OCI-LY7 (cell line): Measurements from ENCODE around the gene CORO6. TPM values are rescaled to one million over a fixed set of nuclear protein-coding genes. Genes with fewer than 3 reads are reported as not detected.

Experiments used
- BruUV-seq: library from RNA; stranded (reverse); fragments of 400-500 nt; replicated peaks from 2 replicates; lab custom pipeline; 2021; lab: Mats Ljungman, UMichigan
- CTCF ChIA-PET: fragments of 300-600 bp; sonication (Branson Sonifier 250); formaldehyde crosslinking; loops from one replicate; lab custom pipeline; 2022; ENCODE audit warnings: antibody characterized with exemption; ENCODE audit not compliant: unreplicated experiment; lab: Charles Lee
- POLR2A ChIA-PET: fragments of 300-600 bp; sonication (Branson Sonifier 250); formaldehyde crosslinking; loops from one replicate; lab custom pipeline; 2022; ENCODE audit warnings: antibody characterized with exemption; lab: Charles Lee
- DNase-seq: peaks from one replicate; pipeline ENCODE4 v3.0.0-alpha.2; 2015; ENCODE audit warnings: low spot score
- H2AFZ ChIP-seq: fragments of 200-600 bp; sonication (generic), shearing (Covaris generic); 2 replicates; pipeline ENCODE4 v1.6.1; 2014; ENCODE audit warnings: mild to moderate bottlenecking, antibody characterized with exemption, low read length, moderate library complexity
- H3K27ac ChIP-seq: fragments of 200-600 bp; sonication (generic); 2 replicates; pipeline ENCODE4 v1.5.1; 2014; ENCODE audit warnings: mixed run types, low read depth, mild to moderate bottlenecking, moderate library complexity, low read length, inconsistent platforms; ENCODE audit not compliant: poor library complexity, severe bottlenecking
- H3K36me3 ChIP-seq: fragments of 200-600 bp; sonication (generic); 2 replicates; pipeline ENCODE4 v1.6.1; 2014; ENCODE audit warnings: mild to moderate bottlenecking, antibody characterized with exemption, low read length, moderate library complexity, mixed read lengths; ENCODE audit not compliant: insufficient read depth
- H3K4me1 ChIP-seq: fragments of 200-600 bp; sonication (generic); 2 replicates; pipeline ENCODE4 v1.5.1; 2014; ENCODE audit warnings: mild to moderate bottlenecking, low read length; ENCODE audit not compliant: insufficient read depth, poor library complexity, severe bottlenecking
- H3K4me2 ChIP-seq: fragments of 200-600 bp; sonication (generic); 2 replicates; pipeline ENCODE4 v1.6.1; 2014; ENCODE audit warnings: mild to moderate bottlenecking, low read length
- H3K4me3 ChIP-seq: fragments of 200-600 bp; sonication (generic); 2 replicates; pipeline ENCODE4 v1.5.1; 2014; ENCODE audit warnings: mild to moderate bottlenecking, low read depth, low read length; ENCODE audit not compliant: poor library complexity, severe bottlenecking
- H3K79me2 ChIP-seq: fragments of 200-600 bp; sonication (generic); 2 replicates; pipeline ENCODE4 v1.6.1; 2016; ENCODE audit warnings: low read depth, mild to moderate bottlenecking, low read length, moderate library complexity, mixed read lengths; ENCODE audit not compliant: insufficient read depth
- H3K9me2 ChIP-seq: fragments of 200-600 bp; sonication (generic); 2 replicates; pipeline ENCODE4 v1.6.1; 2016; ENCODE audit warnings: mild to moderate bottlenecking, low read length, mixed read lengths; ENCODE audit not compliant: insufficient read depth
- H3K9me3 ChIP-seq: fragments of 200-600 bp; sonication (generic); 2 replicates; pipeline ENCODE4 v1.6.1; 2014; ENCODE audit warnings: mild to moderate bottlenecking, mixed run types, low read length, mixed read lengths
- H4K20me1 ChIP-seq: fragments of 200-600 bp; sonication (generic); 2 replicates; pipeline ENCODE4 v1.6.1; 2014; ENCODE audit warnings: mild to moderate bottlenecking, antibody characterized with exemption, low read length, moderate library complexity, mixed read lengths; ENCODE audit not compliant: insufficient read depth
- CTCF ChIP-seq: fragments of 200-600 bp; sonication (generic); conservative IDR thresholded peaks from 2 replicates; pipeline ENCODE4 v1.5.1; 2014; ENCODE audit warnings: mild to moderate bottlenecking, antibody characterized with exemption, low read length, moderate library complexity, mixed read lengths
- EZH2phosphoT487 ChIP-seq: fragments of 200-600 bp; sonication (generic); IDR thresholded peaks from 2 replicates; pipeline ENCODE4 v1.6.1; 2018; ENCODE audit warnings: low read depth, borderline replicate concordance, mild to moderate bottlenecking, mixed run types, antibody characterized with exemption, low read length, moderate library complexity, mixed read lengths
- intact Hi-C: fragments of 100-400 bp; cut with micrococcal nuclease; formaldehyde crosslinking; loops from one replicate; pipeline ENCODE4 v1.10.0; 2022; ENCODE audit not compliant: unreplicated experiment
- total RNA-seq, 2 experiments: library from RNA; depleted of rRNA in 1 of 2; stranded (reverse); fragments of >200 nt in 1 of 2; shearing (Covaris generic) in 1 of 2; gene quantifications; 2 replicates each; pipeline ENCODE4 v1.2.3, GENCODE V29; 2014 to 2022

The CORO6 gene
- total RNA-seq, 2 experiments from 2014 or later: 5.9 to 6.2 TPM

GRCh38 chr17:29611351-29612093, 11.2 kb downstream of the CORO6 start:
- no peak overlapping the region for H3K27ac ChIP-seq
- no peak overlapping the region for H3K4me2 ChIP-seq
- H3K36me3 ChIP-seq: peaks cover 10% of the 10 kb centered on the region; the same call in 1 of the 2 replicates
- no TSS peak for BruUV-seq
- TF ChIP-seq CTCF (no peak), EZH2phosphoT487 (no peak)
- H3K9me3 ChIP-seq: no peaks in the 10 kb centered on the region
- no peaks in the 10 kb centered on the region for H3K9me2 ChIP-seq
- intact Hi-C loops: no loop called here
- 0 out of 2 replicates have a peak, but pooled peaks cover 9% of the 10 kb centered on the region for H4K20me1 ChIP-seq
- no peaks in the 10 kb centered on the region for H3K79me2 ChIP-seq
- H2AFZ ChIP-seq: no peak overlapping the region
- ChIA-PET POLR2A (no interaction called here), CTCF (no interaction called here)
- H3K4me1 ChIP-seq: peaks cover 24% of the 10 kb centered on the region
- no peak overlapping the region for H3K4me3 ChIP-seq
- DNase-seq: no peak

- H4K20me1 ChIP-seq: no peaks in the 10 kb centered on the region
- peaks cover 13% of the 10 kb centered on the region for H3K4me1 ChIP-seq
- H3K9me2 ChIP-seq: no peaks in the 10 kb centered on the region
- H3K36me3 ChIP-seq: peaks cover 10% of the 10 kb centered on the region; the same call in 1 of the 2 replicates
- no peak overlapping the region for H3K4me3 ChIP-seq
- TF ChIP-seq EZH2phosphoT487: no peak
- TF ChIP-seq CTCF: no peak
- POLR2A ChIA-PET: no interaction called here
- H3K27ac ChIP-seq: no peak overlapping the region
- no peak overlapping the region for H2AFZ ChIP-seq
- no peaks in the 10 kb centered on the region for H3K79me2 ChIP-seq
- no peaks in the 10 kb centered on the region for H3K9me3 ChIP-seq
- intact Hi-C loops: no loop called here
- BruUV-seq: no TSS peak
- CTCF ChIA-PET: no interaction called here
- no peak for DNase-seq
- H3K4me2 ChIP-seq: no peak overlapping the region
Measured at GRCh38 chr17:29610395-29610794, 12.3 kb downstream of the CORO6 start.

GRCh38 chr17:29608986-29609385, 13.7 kb downstream of the CORO6 start:
- H4K20me1 ChIP-seq: no peaks in the 10 kb centered on the region
- intact Hi-C loops: no loop called here
- TF ChIP-seq EZH2phosphoT487: no peak
- TF ChIP-seq CTCF: no peak
- H3K9me2 ChIP-seq: no peaks in the 10 kb centered on the region
- H3K79me2 ChIP-seq: 0 out of 2 replicates have a peak, but pooled peaks cover 6% of the 10 kb centered on the region
- peaks cover 10% of the 10 kb centered on the region; the same call in 1 of the 2 replicates for H3K36me3 ChIP-seq
- BruUV-seq: no TSS peak
- no peak overlapping the region for H2AFZ ChIP-seq
- H3K4me1 ChIP-seq: peaks cover 12% of the 10 kb centered on the region
- no peak for DNase-seq
- CTCF ChIA-PET: no interaction called here
- no peak overlapping the region for H3K4me3 ChIP-seq
- H3K4me2 ChIP-seq: no peak overlapping the region
- POLR2A ChIA-PET: no interaction called here
- H3K9me3 ChIP-seq: no peaks in the 10 kb centered on the region
- no peak overlapping the region for H3K27ac ChIP-seq
